Muscle layer of duodenum (tissue), 2 donors: ENCODE results near the gene CCHCR1.
"Not testable (repeated sequence)": the region's sequence is repeated elsewhere in the genome, so short reads cannot be mapped to it uniquely, and the experiment has no call there.

Source experiments
- H3K27ac ChIP-seq: one replicate; pipeline ENCODE4 v1.7.0; 2013; ENCODE audit warnings: mild to moderate bottlenecking, low read length
- H3K27me3 ChIP-seq: one replicate; pipeline ENCODE4 v1.7.0; 2013; ENCODE audit warnings: low read depth, mild to moderate bottlenecking, control low read depth, low read length
- H3K36me3 ChIP-seq, 2 donors: one replicate each; pipeline ENCODE4 v1.7.0; 2013; ENCODE audit warnings: low read length in 2 of 2, control low read depth in 1 of 2, mild to moderate bottlenecking in 1 of 2; ENCODE audit not compliant: insufficient read depth in 2 of 2, control insufficient read depth in 1 of 2
- H3K4me1 ChIP-seq, 2 donors: one replicate each; pipeline ENCODE4 v1.7.0; 2013; ENCODE audit warnings: low read length in 2 of 2, mild to moderate bottlenecking in 2 of 2, control low read depth in 1 of 2, moderate library complexity in 1 of 2; ENCODE audit not compliant: insufficient read depth in 2 of 2, control insufficient read depth in 1 of 2
- H3K4me3 ChIP-seq, 2 donors: one replicate each; pipeline ENCODE4 v1.7.0; 2013; ENCODE audit warnings: low read length in 2 of 2, low read depth in 1 of 2, mild to moderate bottlenecking in 1 of 2
- H3K9me3 ChIP-seq, 2 donors: one replicate each; pipeline ENCODE4 v1.7.0; 2013; ENCODE audit warnings: low read length in 2 of 2, control low read depth in 1 of 2, mild to moderate bottlenecking in 1 of 2; ENCODE audit not compliant: control insufficient read depth in 1 of 2
- donor health status: healthy.

CCHCR1 gene

GRCh38 chr6:31194061-31194834, 36.6 kb upstream of the CCHCR1 start:
- Histone ChIP-seq H3K27me3 (no peaks in the 10 kb centered on the region), H3K9me3 (no peaks in the 10 kb centered on the region), H3K4me1 (peaks cover 0 to 12% of the 10 kb centered on the region in 2 donors), H3K4me3 (no peak overlapping the region), H3K27ac (no peak overlapping the region), H3K36me3 (no peaks in the 10 kb centered on the region)

GRCh38 chr6:31193206-31193605, 35.6 kb upstream of the CCHCR1 start:
- Histone ChIP-seq H3K9me3 (no peaks in the 10 kb centered on the region), H3K4me1 (peaks cover 0 to 9% of the 10 kb centered on the region in 2 donors), H3K27ac (no peak overlapping the region), H3K27me3 (no peaks in the 10 kb centered on the region), H3K4me3 (no peak overlapping the region), H3K36me3 (no peaks in the 10 kb centered on the region)

GRCh38 chr6:31192431-31193105, 35.0 kb upstream of the CCHCR1 start:
- H3K27me3 ChIP-seq, H3K27ac ChIP-seq: not testable (repeated sequence)

GRCh38 chr6:31190488-31190887, 32.9 kb upstream of the CCHCR1 start:
- H3K9me3 ChIP-seq = no peaks in the 10 kb centered on the region
- no peak overlapping the region for H3K4me3 ChIP-seq
- H3K27me3 ChIP-seq = no peaks in the 10 kb centered on the region
- peaks cover 0 to 4% of the 10 kb centered on the region in 2 donors for H3K4me1 ChIP-seq
- no peak overlapping the region for H3K27ac ChIP-seq
- no peaks in the 10 kb centered on the region for H3K36me3 ChIP-seq

More at GRCh38 chr6:31192431-31193105, 35.0 kb upstream of the CCHCR1 start:
- H3K9me3 ChIP-seq, H3K4me3 ChIP-seq, H3K4me1 ChIP-seq, H3K36me3 ChIP-seq: not testable (repeated sequence)

- not testable (repeated sequence) for H3K27me3 ChIP-seq, H3K27ac ChIP-seq
These were observed 31.6 kb upstream of the CCHCR1 start for GRCh38 chr6:31189223-31189622.

GRCh38 chr6:31187780-31188194, 30.2 kb upstream of the CCHCR1 start:
- no peak overlapping the region for H3K4me3 ChIP-seq
- no peaks in the 10 kb centered on the region for H3K36me3 ChIP-seq
- H3K27me3 ChIP-seq = no peaks in the 10 kb centered on the region
- no peaks in the 10 kb centered on the region for H3K9me3 ChIP-seq
- no peak overlapping the region for H3K27ac ChIP-seq
- no peaks in the 10 kb centered on the region for H3K4me1 ChIP-seq

More at GRCh38 chr6:31189223-31189622, 31.6 kb upstream of the CCHCR1 start:
- H3K4me1 ChIP-seq, H3K36me3 ChIP-seq, H3K4me3 ChIP-seq, H3K9me3 ChIP-seq: not testable (repeated sequence)

- Histone ChIP-seq H3K4me3 (peak overlapping the region in 1 of 2 donors; percentile 39), H3K4me1 (no peaks in the 10 kb centered on the region), H3K27ac (peak overlapping the region; percentile 85), H3K36me3 (no peaks in the 10 kb centered on the region), H3K9me3 (no peaks in the 10 kb centered on the region), H3K27me3 (no peaks in the 10 kb centered on the region)
These were observed 28.6 kb upstream of the CCHCR1 start for GRCh38 chr6:31186052-31186734.

- Histone ChIP-seq H3K4me3 (peak overlapping the region in 1 of 2 donors; percentile 39), H3K27ac (peak overlapping the region; percentile 85)
- H3K4me1 ChIP-seq, H3K27me3 ChIP-seq, H3K36me3 ChIP-seq, H3K9me3 ChIP-seq: not testable (repeated sequence)
These were observed 28.1 kb upstream of the CCHCR1 start for GRCh38 chr6:31185695-31186051.

GRCh38 chr6:31183859-31184258, 26.3 kb upstream of the CCHCR1 start:
- not testable (repeated sequence) for H3K27me3 ChIP-seq, H3K27ac ChIP-seq, H3K4me3 ChIP-seq, H3K36me3 ChIP-seq, H3K4me1 ChIP-seq, H3K9me3 ChIP-seq

- not testable (repeated sequence) for H3K4me3 ChIP-seq, H3K36me3 ChIP-seq, H3K4me1 ChIP-seq, H3K27me3 ChIP-seq, H3K9me3 ChIP-seq, H3K27ac ChIP-seq
These were observed 25.7 kb upstream of the CCHCR1 start for GRCh38 chr6:31183287-31183686.

- no peaks in the 10 kb centered on the region for H3K9me3 ChIP-seq
- peak overlapping the region; percentile 17 for H3K27ac ChIP-seq
- peaks cover 0 to 9% of the 10 kb centered on the region in 2 donors for H3K36me3 ChIP-seq
- peak overlapping the region; percentile 30 to 58 for H3K4me3 ChIP-seq
- H3K27me3 ChIP-seq = no peaks in the 10 kb centered on the region
- H3K4me1 ChIP-seq = no peaks in the 10 kb centered on the region
These were observed 22.9 kb upstream of the CCHCR1 start for GRCh38 chr6:31180500-31180899.
